Right cardiac atrium (tissue), 5 donors: ENCODE data around the gene CSPG4. TPM values are rescaled to one million over a fixed set of nuclear protein-coding genes. Genes with fewer than 3 reads are reported as not detected.
A peak's percentile ranks its signal among the peaks of the same experiment; 100 is the strongest.
"Not testable (repeated sequence)": the region's sequence is repeated elsewhere in the genome, so short reads cannot be mapped to it uniquely, and the experiment has no call there.

Experiments used
- ATAC-seq, 2 donors: fragments of 200-7000 bp; cut with Tn5 transposase; one replicate each; pipeline versions ENCODE4 v1.8.0 to v1.9.1; 2020; ENCODE audit warnings: moderate library complexity in 2 of 2, mild to moderate bottlenecking in 1 of 2
- DNase-seq, 3 donors: peaks; one replicate each; pipeline ENCODE4 v3.0.0-alpha.2; 2020
- H3K27ac ChIP-seq: one replicate; pipeline ENCODE4 v1.5.1; 2013; ENCODE audit warnings: mild to moderate bottlenecking, low read length, control low read depth, moderate library complexity
- H3K27me3 ChIP-seq: one replicate; pipeline ENCODE4 v1.6.1; 2013; ENCODE audit not compliant: control insufficient read depth, insufficient read depth
- H3K4me1 ChIP-seq: one replicate; pipeline ENCODE4 v1.6.1; 2013; ENCODE audit warnings: low read length; ENCODE audit not compliant: control insufficient read depth, insufficient read depth
- H3K4me3 ChIP-seq: one replicate; pipeline ENCODE4 v1.5.1; 2013; ENCODE audit warnings: low read length, control low read depth
- H3K9me3 ChIP-seq: one replicate; pipeline ENCODE4 v1.6.1; 2013; ENCODE audit warnings: low read length; ENCODE audit not compliant: control insufficient read depth
- WGBS: extraction: QIAGEN DNeasy Blood & Tissue Kit; methylation state at CpG from one replicate; pipeline ENCODE4 v1.1.7; 2013; 5-methylcytosine and 5-hydroxymethylcytosine counted together
- intact Hi-C, 4 donors: fragments of 100-400 bp; cut with DNase I; formaldehyde crosslinking; loops; one replicate each; pipeline versions ENCODE4 v1.11.0 to v1.14.0; 2022 to 2023
- polyA plus RNA-seq: library from polyadenylated mRNA; stranded (reverse); fragments of 200-250 nt; gene quantifications from one replicate; pipeline ENCODE4 v1.2.3, GENCODE V29; 2013
- total RNA-seq, 4 donors: library from RNA; stranded (reverse); fragmentation: NEBNext Ultra II Directional; extraction: Animal tissue kit (Norgen Biotek cat#: 25700); gene quantifications; one replicate each; pipeline ENCODE4 v1.2.1, GENCODE V29; 2021
- donor health status: healthy with polysubstance abuse.
- donor health status: DM: no; HTN: yes; CAD: no.
- donor health status: DM: no; HTN: no; CAD: no.
- donor health status: DM: no; HTN: yes; CAD: no; lungs with severe emphysema.
- donor health status: DM: yes; HTN: yes; CAD: no.

The CSPG4 gene
- total and polyA plus RNA-seq, 5 donors, result 10.1 to 48.9 (median 14.7) TPM

DNA sequence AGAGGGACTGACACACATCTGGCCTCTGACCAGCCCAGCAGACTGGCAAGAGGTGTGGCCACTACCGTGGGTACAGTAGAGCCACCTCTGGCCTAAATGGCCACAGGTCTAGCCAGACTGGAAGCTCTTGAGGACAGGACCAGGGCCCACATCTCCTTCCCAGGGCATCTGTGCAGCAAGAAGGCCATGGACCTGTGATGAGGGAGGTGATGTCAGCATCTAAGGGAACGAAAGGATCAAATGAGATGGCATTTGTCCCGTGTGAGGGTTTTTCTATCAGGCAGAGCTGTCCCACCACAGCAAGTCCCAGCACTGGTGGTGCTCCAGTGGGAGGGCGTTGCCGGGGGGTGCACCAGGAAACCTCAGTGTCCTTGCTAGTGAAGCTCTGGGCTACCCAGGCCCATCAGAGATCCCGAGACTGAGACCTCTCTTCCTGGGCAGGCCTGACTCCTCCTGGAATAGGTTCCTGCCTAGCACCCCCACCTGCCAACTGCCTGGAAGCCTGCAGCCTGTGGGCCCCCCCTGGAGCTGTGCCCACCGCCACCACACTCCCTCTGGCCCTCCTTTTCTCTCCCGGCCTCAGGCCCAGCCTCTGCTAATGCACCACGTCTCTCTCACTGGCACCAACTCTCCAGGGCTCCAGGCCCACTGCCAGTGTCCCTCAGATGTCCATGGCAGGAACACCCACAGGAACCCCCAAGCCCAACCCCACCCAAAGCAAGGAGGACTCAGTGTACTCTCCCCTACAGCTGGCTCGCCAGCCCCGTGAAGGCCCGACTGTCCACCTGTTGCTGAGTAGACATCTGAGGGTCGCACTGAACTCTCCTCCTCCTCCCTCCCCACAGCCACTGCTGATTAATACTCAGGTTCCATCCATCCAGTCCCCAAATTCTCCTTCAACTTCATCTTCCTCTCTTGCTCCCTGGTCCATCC is 11.3 kb downstream of the CSPG4 start:
- peak overlapping the region; percentile 59 for H3K27ac ChIP-seq
- peaks cover 16% of the 10 kb centered on the region for H3K4me1 ChIP-seq
- H3K9me3 ChIP-seq, H3K4me3 ChIP-seq, ATAC-seq, intact Hi-C loops, H3K27me3 ChIP-seq: not testable (repeated sequence)
- peak in 1 of 3 donors; percentile 56 for DNase-seq
- whole genome bisulfite sequencing, result 75% methylated on average over 13 of the region's 13 CpGs

DNA sequence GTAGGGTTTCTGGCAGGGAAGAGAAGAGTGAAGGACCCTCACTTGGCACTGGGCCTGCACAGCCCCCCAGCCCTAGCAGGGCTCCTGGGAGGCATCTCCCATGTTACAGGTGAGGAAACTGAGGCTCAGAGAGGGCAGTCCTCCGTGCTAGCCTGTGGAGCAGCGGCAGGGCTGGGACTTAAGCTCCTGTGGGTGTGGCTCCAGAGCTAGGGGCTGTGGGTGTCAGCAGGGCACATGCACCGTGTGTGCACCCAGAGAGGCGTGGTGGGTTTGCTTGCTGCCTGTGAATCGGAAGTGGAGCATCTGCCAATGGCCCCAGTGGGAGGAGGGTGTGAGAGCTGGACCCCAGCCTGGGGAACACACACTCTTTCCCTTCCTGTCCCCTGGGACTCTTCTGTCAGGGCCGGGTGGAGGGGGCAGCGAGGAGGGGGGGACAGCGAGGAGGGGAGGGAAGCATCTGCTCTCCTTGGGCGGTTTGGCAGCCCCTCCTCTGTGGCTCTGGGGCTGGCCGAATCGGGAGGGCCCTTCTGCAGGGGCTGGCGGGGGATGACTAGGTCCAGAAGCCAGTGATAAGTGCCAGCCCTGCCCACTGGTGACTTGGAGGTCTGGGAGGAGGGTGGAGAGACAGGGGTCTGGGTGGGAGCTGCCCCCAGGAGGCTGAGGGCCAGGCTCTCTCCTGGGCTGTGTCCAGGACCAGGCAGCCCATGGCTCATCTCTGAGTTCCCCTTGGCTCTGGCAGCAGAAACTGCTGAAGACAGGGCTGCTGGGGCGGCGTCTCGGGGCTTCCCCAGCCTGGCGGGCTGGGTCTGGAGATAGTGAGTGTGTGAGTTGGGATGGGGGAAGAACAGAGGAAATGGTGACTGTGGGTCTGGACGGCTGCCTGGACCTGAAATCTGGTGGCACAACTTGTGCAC is 12.4 kb downstream of the CSPG4 start:
- peak; percentile 44 to 51 for ATAC-seq
- intact Hi-C loops, result loop anchor here in 1 of 4 donors (10.0 kb wide), 1 partner anchor 105 kb away; no protein-coding TSS in a partner anchor
- H3K4me3 ChIP-seq, H3K27me3 ChIP-seq, H3K9me3 ChIP-seq: not testable (repeated sequence)
- DNase-seq, result peak; percentile 76 to 91 (median 89)
- Histone ChIP-seq H3K27ac (peak overlapping the region; percentile 59), H3K4me1 (peaks cover 16% of the 10 kb centered on the region)
- 5% methylated on average over 15 of the region's 17 CpGs for WGBS

DNA sequence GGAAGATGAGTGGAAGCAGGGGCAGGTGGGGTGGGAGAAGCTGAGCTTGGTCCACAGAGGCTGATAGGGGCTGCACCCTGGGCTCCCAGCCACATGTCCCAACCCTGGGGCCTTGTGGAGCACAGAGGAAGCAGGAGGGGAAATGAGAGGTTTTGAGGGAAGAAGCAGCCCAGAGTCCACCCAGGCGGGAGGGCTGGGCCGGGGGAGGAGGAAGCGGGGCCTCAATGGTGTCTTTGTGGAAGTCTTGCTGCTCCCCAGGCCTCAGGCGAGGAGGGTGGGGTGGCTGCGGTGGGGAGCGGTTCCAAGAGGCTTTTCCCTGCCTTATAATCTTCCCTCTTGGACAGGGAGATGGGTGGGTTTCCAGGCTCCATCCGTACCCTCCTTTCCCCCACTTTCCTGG is 13.1 kb downstream of the CSPG4 start:
- not testable (repeated sequence) for H3K27ac ChIP-seq, H3K4me3 ChIP-seq, H3K27me3 ChIP-seq, H3K9me3 ChIP-seq
- peaks cover 16% of the 10 kb centered on the region for H3K4me1 ChIP-seq
- ATAC-seq (peak; percentile 1 to 3), DNase-seq (peak in 2 of 3 donors; percentile 81 to 84)
- WGBS, result 40% methylated on average over 7 of the region's 7 CpGs
- intact Hi-C loops, result loop anchor here in 1 of 4 donors (10.0 kb wide), 1 partner anchor 105 kb away; no protein-coding TSS in a partner anchor

DNA sequence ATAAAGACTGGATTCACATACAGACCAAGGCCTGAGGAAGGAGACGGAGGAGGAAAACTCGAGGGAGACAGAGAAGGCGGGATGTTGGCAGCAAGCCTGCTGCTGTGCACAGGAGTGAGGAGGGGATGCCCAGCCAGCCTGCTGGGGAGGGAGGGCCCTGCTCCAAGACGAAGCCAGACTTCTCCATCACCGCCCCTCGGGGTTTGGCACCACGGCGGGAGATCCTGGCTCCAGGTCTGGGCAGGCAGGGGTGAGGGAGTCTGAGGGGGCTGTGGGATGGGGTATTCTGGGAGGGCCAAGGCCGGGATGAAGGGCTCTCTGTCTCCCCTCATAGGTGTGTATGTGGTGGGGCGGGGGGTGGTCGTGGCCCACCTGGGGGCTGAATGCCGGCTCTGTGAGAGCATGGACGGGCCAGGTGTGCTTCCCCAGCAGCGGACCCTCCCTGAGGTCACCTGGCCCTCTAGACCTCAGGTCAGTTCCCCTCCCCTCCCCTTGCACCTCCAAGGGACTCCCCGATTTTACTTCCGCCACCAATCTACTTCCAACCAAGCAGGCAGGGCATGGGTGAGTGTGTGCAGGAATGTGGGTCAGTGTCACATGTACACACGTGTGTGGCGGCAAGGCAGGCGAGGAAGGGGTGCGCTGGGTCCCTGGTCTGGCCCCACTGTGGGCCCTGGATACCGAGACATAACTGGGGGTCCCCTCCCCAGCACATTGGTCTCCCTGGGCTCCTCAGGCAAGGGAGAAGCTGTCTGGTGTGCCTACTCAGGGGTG is 14.5 kb downstream of the CSPG4 start:
- H3K27ac ChIP-seq, H3K4me3 ChIP-seq, H3K9me3 ChIP-seq, ATAC-seq, H3K27me3 ChIP-seq: not testable (repeated sequence)
- WGBS, result 71% methylated on average over 21 of the region's 21 CpGs
- peaks cover 17% of the 10 kb centered on the region for H3K4me1 ChIP-seq
- intact Hi-C loops, result loop anchor here in 1 of 4 donors (10.0 kb wide), 1 partner anchor 107 kb away; no protein-coding TSS in a partner anchor
- peak in 2 of 3 donors; percentile 78 to 80 for DNase-seq

DNA sequence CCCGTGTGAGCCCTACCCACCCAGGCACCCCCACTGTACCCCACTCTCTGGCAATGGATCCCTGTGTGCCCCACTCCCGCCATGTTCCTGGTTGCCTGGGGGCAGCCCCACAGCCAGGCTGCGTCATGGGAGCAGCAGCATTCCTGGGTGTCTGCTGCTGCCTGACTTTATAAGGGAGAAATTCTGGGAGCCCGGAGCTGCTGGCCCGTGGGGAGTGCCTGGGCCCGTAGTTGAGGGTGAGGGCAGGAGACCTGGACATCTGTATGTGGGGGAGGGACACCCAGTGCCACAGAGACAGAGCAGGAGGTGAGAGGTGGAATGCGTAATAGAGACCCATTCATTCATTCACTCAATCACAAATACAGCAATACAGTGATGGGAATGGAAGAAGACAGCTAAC is 15.1 kb downstream of the CSPG4 start:
- 56% methylated on average over 7 of the region's 7 CpGs for WGBS
- intact Hi-C loops, result loop anchor here in 1 of 4 donors (10.0 kb wide), 1 partner anchor 107 kb away; no protein-coding TSS in a partner anchor
- ATAC-seq (no peak), DNase-seq (peak in 1 of 3 donors; percentile 40)
- Histone ChIP-seq H3K4me1 (peaks cover 16% of the 10 kb centered on the region), H3K27ac (no peak overlapping the region), H3K27me3 (no peaks in the 10 kb centered on the region), H3K4me3 (no peak overlapping the region), H3K9me3 (no peaks in the 10 kb centered on the region)

DNA sequence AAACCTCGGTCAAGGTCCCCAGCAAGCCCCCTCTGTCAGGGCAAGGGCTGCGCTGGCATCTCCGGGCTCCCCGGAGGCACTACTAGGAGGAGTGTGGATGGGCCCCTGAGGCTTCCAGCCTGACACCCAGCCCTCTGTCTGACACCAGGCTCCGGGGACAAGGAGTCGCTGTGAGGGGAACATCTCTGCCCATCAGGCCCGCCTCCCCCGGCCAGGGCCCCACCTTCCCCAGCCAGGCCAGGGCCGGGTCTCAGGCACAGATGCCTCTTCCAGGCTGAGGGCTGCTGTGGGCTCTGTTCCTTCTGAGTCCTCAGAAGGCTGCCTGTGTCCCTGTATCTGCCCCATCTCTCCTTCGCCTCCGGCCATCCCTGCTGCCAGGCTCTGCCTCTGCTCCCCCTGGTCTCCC is 15.8 kb downstream of the CSPG4 start:
- Histone ChIP-seq H3K27me3 (no peaks in the 10 kb centered on the region), H3K4me3 (no peak overlapping the region), H3K9me3 (no peaks in the 10 kb centered on the region), H3K4me1 (peaks cover 12% of the 10 kb centered on the region), H3K27ac (no peak overlapping the region)
- 69% methylated on average over 11 of the region's 11 CpGs for WGBS
- ATAC-seq, result no peak
- DNase-seq, result peak in 1 of 3 donors; percentile 50
- intact Hi-C loops, result loop anchor here in 1 of 4 donors (10.0 kb wide), 1 partner anchor 108 kb away; no protein-coding TSS in a partner anchor

DNA sequence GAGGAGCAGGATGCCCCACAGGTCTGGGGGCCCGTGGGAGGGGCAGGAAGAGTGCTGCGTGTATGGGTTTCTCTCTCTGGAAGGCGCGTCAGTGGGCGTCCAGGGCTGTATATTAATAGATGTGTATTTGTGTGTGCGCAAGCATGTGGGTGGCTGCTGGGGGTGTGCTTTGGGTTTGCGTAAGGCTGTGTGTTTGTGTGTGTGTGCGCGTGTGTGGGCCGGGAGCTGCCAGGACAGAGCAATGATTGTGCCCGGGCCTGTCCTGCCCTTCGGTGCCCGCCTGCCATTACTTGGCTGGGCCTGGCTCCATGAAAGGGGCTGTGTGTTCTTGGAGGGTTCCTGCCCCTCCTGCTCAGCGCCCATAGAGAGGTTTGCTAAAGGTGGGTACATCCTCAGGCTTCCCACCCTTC is 16.3 kb downstream of the CSPG4 start:
- H3K27me3 ChIP-seq, result no peaks in the 10 kb centered on the region
- no peak overlapping the region for H3K27ac ChIP-seq
- no peak for ATAC-seq
- no peak overlapping the region for H3K4me3 ChIP-seq
- intact Hi-C loops, result loop anchor here in 1 of 4 donors (10.0 kb wide), 1 partner anchor 108 kb away; no protein-coding TSS in a partner anchor
- WGBS, result 78% methylated on average over 14 of the region's 14 CpGs
- DNase-seq, result peak in 1 of 3 donors; percentile 55
- peaks cover 12% of the 10 kb centered on the region for H3K4me1 ChIP-seq
- no peaks in the 10 kb centered on the region for H3K9me3 ChIP-seq

DNA sequence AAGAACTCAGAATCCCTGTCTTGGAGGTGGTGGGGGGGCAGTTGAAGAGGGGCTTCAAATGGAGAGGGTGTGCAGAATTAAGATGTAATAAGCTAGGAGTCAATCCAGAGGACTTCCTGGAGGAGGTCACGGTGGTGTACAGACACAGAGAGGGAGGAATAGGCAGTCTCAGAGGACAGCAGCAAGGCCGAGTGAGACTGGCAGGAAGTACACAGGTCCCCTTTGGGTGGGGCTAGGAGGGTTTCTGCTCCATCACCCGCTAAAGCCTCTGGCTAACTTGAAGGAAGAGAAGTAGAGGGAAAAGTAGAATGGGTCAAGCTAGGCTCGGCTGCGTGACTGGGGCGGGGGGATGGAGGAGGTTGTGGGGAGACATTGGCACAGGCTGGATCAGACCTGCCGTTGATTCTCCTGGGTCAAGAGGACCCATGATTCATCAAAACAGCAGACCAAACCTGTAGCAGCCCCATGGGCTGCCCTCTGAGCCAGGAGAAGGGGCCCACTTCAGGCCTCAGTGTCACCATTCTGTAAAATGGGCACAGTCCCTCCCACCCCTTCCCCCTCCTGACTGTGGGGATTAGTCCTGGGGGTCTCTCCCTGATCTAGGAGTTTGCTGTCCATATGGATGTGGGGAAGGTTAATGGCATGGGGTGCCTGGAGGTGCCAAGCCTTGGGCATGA is 16.9 kb downstream of the CSPG4 start:
- ATAC-seq, result no peak
- DNase-seq, result peak in 1 of 3 donors; percentile 40
- intact Hi-C loops, result loop anchor here in 1 of 4 donors (10.0 kb wide), 1 partner anchor 109 kb away; no protein-coding TSS in a partner anchor
- H3K27ac ChIP-seq, result no peak overlapping the region
- no peaks in the 10 kb centered on the region for H3K9me3 ChIP-seq
- H3K4me1 ChIP-seq, result peaks cover 7% of the 10 kb centered on the region
- 58% methylated on average over 7 of the region's 7 CpGs for WGBS
- no peak overlapping the region for H3K4me3 ChIP-seq
- no peaks in the 10 kb centered on the region for H3K27me3 ChIP-seq

DNA sequence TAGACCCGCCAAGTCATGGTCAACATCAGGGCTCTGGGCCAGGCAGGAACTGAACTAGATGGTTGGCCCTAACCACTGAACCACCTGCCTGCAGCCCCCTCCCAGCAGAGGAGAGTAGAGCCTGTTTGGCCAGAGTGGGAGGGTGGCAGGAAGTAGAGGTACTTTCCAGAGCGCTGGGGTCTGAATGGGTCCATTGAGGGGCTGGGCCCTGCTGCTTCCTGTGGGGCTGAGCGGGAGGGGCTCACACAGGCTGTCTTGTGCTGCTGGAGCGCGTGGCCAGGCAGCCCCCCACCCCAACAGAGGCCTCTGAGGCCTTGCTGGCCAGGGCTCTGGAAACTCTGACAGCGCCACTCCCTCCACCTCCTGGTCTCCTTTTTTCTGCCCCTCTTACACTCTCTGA is 17.4 kb downstream of the CSPG4 start:
- H3K27me3 ChIP-seq, result no peaks in the 10 kb centered on the region
- H3K27ac ChIP-seq, result no peak overlapping the region
- ATAC-seq (no peak), DNase-seq (no peak)
- H3K4me1 ChIP-seq, result peaks cover 7% of the 10 kb centered on the region
- H3K4me3 ChIP-seq, result no peak overlapping the region
- intact Hi-C loops, result loop anchor here in 1 of 4 donors (10.0 kb wide), 1 partner anchor 110 kb away; no protein-coding TSS in a partner anchor
- H3K9me3 ChIP-seq, result no peaks in the 10 kb centered on the region
- 59% methylated on average over 6 of the region's 6 CpGs for WGBS
